ENCODE results near the gene MAP1LC3B2.

The MAP1LC3B2 gene

GRCh38 chr12:116599285-116600136 lies 40.3 kb downstream of the MAP1LC3B2 start:
- peak; percentile 71 for TF ChIP-seq CTCF (conservative IDR thresholded peaks at IDR 0.05; ENCODE audit: low read depth, low read length)
- no peak for DNase-seq (ENCODE audit: low read depth)

GRCh38 chr12:116600959-116601918 lies 42.1 kb downstream of the MAP1LC3B2 start:
- no peak for TF ChIP-seq CTCF (conservative IDR thresholded peaks at IDR 0.05; ENCODE audit: low read depth, low read length)
- no peak overlapping the region for H3K4me3 ChIP-seq (ENCODE audit: low read length)
- DNase-seq (ENCODE audit: low read depth), result no peak

More at GRCh38 chr12:116599285-116600136, 40.3 kb downstream of the MAP1LC3B2 start:
- peak overlapping the region; percentile 45 for H3K4me3 ChIP-seq (ENCODE audit: low read length)

- no peak for TF ChIP-seq CTCF (conservative IDR thresholded peaks at IDR 0.05; ENCODE audit: low read depth, low read length)
- no peak overlapping the region for H3K4me3 ChIP-seq (ENCODE audit: low read length)
- DNase-seq (ENCODE audit: low read depth), result no peak
Measured at GRCh38 chr12:116601933-116602810, 43.0 kb downstream of the MAP1LC3B2 start.

- TF ChIP-seq CTCF (conservative IDR thresholded peaks at IDR 0.05; ENCODE audit: low read depth, low read length), result no peak
- no peak for DNase-seq (ENCODE audit: low read depth)
- H3K4me3 ChIP-seq (ENCODE audit: low read length), result no peak overlapping the region
Measured at GRCh38 chr12:116603546-116604177, 44.5 kb downstream of the MAP1LC3B2 start.

- no peak for DNase-seq (ENCODE audit: low read depth)
- H3K4me3 ChIP-seq (ENCODE audit: low read length), result no peak overlapping the region
- TF ChIP-seq CTCF (conservative IDR thresholded peaks at IDR 0.05; ENCODE audit: low read depth, low read length), result no peak
Measured at GRCh38 chr12:116604178-116604895, 45.2 kb downstream of the MAP1LC3B2 start.

Data from retinal pigment epithelial cell (primary cell).